ENCODE data around the gene CETN1.

CETN1 gene

GRCh38 chr18:600107-600506, 19.9 kb downstream of the CETN1 start:
- H4K91ac ChIP-seq (ENCODE audit: low read depth, low read length, poor library complexity), result no peak overlapping the region
- no peak overlapping the region for H2AK5ac ChIP-seq (ENCODE audit: low read depth, low read length)
- H4K8ac ChIP-seq (ENCODE audit: low read depth, low read length), result no peak overlapping the region
- no peak overlapping the region for H2AFZ ChIP-seq (ENCODE audit: low read length)
- H2BK120ac ChIP-seq (ENCODE audit: low read depth, low read length), result no peak overlapping the region
- H3K18ac ChIP-seq (ENCODE audit: low read length), result no peak overlapping the region
- WGBS, 2 donors (ENCODE audit: extremely low coverage in 2 of 2, insufficient read length in 2 of 2, insufficient replicate concordance in 1 of 2), result no CpG with 5 or more reads among the region's 3 CpGs
- H3K4me1 ChIP-seq (ENCODE audit: control insufficient read depth in 2 of 2, insufficient read depth in 1 of 2, low read depth in 1 of 2, low read length in 2 of 2), result no peaks in the 10 kb centered on the region
- H3K9ac ChIP-seq (ENCODE audit: low read depth, low read length, poor library complexity), result no peak overlapping the region
- no peak overlapping the region for H2BK12ac ChIP-seq (ENCODE audit: low read length)
- H3K27me3 ChIP-seq (ENCODE audit: control insufficient read depth in 3 of 3, insufficient read depth in 3 of 3, low read depth in 1 of 3, low read length in 3 of 3), result peaks cover 0 to 16% (median 0%) of the 10 kb centered on the region in 3 experiments
- H3K9me3 ChIP-seq (replicated peaks in 1 of 2; ENCODE audit: control insufficient read depth in 2 of 2, insufficient read depth in 1 of 2, low read depth in 1 of 2, low read length in 2 of 2), result no peaks in the 10 kb centered on the region
- no peak overlapping the region for H3K14ac ChIP-seq (ENCODE audit: low read length)
- H3K4me3 ChIP-seq (ENCODE audit: low read length in 2 of 2), result no peak overlapping the region
- no peak overlapping the region for H3K4me2 ChIP-seq (ENCODE audit: insufficient read depth, low read length, poor library complexity, severe bottlenecking)
- H3K79me1 ChIP-seq (ENCODE audit: low read depth, low read length), result no peaks in the 10 kb centered on the region
- no peak overlapping the region for H2BK15ac ChIP-seq (ENCODE audit: low read length)
- no peaks in the 10 kb centered on the region for H3K36me3 ChIP-seq (replicated peaks in 1 of 2; ENCODE audit: control insufficient read depth in 2 of 2, insufficient read depth in 2 of 2, low read length in 2 of 2)
- no peak overlapping the region for H3K27ac ChIP-seq (replicated peaks; ENCODE audit: low read length)
- H3K23ac ChIP-seq (ENCODE audit: low read depth, low read length, poor library complexity), result no peak overlapping the region
- H2BK5ac ChIP-seq (ENCODE audit: low read length), result no peak overlapping the region
- H3K4ac ChIP-seq (ENCODE audit: low read length), result no peak overlapping the region
- DNase-seq (ENCODE audit: low spot score), result no peak

DNA sequence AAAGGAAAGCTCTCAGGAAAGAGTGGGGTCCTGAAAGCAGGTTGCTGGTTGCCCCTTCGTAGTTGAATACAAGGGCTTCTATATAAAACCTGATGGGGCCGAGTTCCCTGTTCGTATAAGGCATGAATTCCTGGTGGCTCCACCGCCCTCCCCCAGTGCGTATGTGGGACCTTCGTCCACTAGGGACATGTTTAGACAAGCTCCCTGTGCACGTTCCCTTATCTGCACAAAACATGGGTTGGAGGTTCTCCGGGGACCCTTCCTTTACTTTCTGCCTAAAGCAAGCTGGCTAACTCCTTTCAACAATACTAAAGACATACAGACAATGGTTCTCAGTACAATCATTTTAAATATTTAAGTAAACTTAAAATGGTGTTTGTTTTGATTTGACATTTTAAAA, 24.6 kb downstream of the CETN1 start:
- Histone ChIP-seq H3K9ac (ENCODE audit: low read depth, low read length, poor library complexity) (no peak overlapping the region), H4K91ac (ENCODE audit: low read depth, low read length, poor library complexity) (no peak overlapping the region), H2AFZ (ENCODE audit: low read length) (peak overlapping the region; percentile 1), H2BK12ac (ENCODE audit: low read length) (no peak overlapping the region), H3K23ac (ENCODE audit: low read depth, low read length, poor library complexity) (no peak overlapping the region), H3K14ac (ENCODE audit: low read length) (no peak overlapping the region), H3K4me2 (ENCODE audit: insufficient read depth, low read length, poor library complexity, severe bottlenecking) (no peak overlapping the region), H2BK15ac (ENCODE audit: low read length) (no peak overlapping the region), H2BK120ac (ENCODE audit: low read depth, low read length) (no peak overlapping the region), H3K4ac (ENCODE audit: low read length) (no peak overlapping the region), H3K36me3 (replicated peaks in 1 of 2; ENCODE audit: control insufficient read depth in 2 of 2, insufficient read depth in 2 of 2, low read length in 2 of 2) (no peaks in the 10 kb centered on the region), H3K27ac (replicated peaks; ENCODE audit: low read length) (no peak overlapping the region), H3K79me1 (ENCODE audit: low read depth, low read length) (no peaks in the 10 kb centered on the region), H3K18ac (ENCODE audit: low read length) (no peak overlapping the region), H3K4me3 (ENCODE audit: low read length in 2 of 2) (no peak overlapping the region), H2BK5ac (ENCODE audit: low read length) (no peak overlapping the region), H3K27me3 (ENCODE audit: control insufficient read depth in 3 of 3, insufficient read depth in 3 of 3, low read depth in 1 of 3, low read length in 3 of 3) (no peaks in the 10 kb centered on the region), H3K9me3 (replicated peaks in 1 of 2; ENCODE audit: control insufficient read depth in 2 of 2, insufficient read depth in 1 of 2, low read depth in 1 of 2, low read length in 2 of 2) (no peaks in the 10 kb centered on the region), H4K8ac (ENCODE audit: low read depth, low read length) (no peak overlapping the region), H3K4me1 (ENCODE audit: control insufficient read depth in 2 of 2, insufficient read depth in 1 of 2, low read depth in 1 of 2, low read length in 2 of 2) (no peaks in the 10 kb centered on the region), H2AK5ac (ENCODE audit: low read depth, low read length) (no peak overlapping the region)
- DNase-seq (ENCODE audit: low spot score), result no peak
- WGBS, 2 donors (ENCODE audit: extremely low coverage in 2 of 2, insufficient read length in 2 of 2, insufficient replicate concordance in 1 of 2), result no CpG with 5 or more reads among the region's 8 CpGs

GRCh38 chr18:607930-608329, 27.8 kb downstream of the CETN1 start:
- Histone ChIP-seq H4K91ac (ENCODE audit: low read depth, low read length, poor library complexity) (no peak overlapping the region), H3K27me3 (ENCODE audit: control insufficient read depth in 3 of 3, insufficient read depth in 3 of 3, low read depth in 1 of 3, low read length in 3 of 3) (no peaks in the 10 kb centered on the region), H3K9ac (ENCODE audit: low read depth, low read length, poor library complexity) (no peak overlapping the region), H3K9me3 (replicated peaks in 1 of 2; ENCODE audit: control insufficient read depth in 2 of 2, insufficient read depth in 1 of 2, low read depth in 1 of 2, low read length in 2 of 2) (no peaks in the 10 kb centered on the region), H3K4ac (ENCODE audit: low read length) (no peak overlapping the region), H2BK15ac (ENCODE audit: low read length) (no peak overlapping the region), H3K27ac (replicated peaks; ENCODE audit: low read length) (no peak overlapping the region), H3K18ac (ENCODE audit: low read length) (no peak overlapping the region), H3K79me1 (ENCODE audit: low read depth, low read length) (no peaks in the 10 kb centered on the region), H4K8ac (ENCODE audit: low read depth, low read length) (no peak overlapping the region), H3K14ac (ENCODE audit: low read length) (no peak overlapping the region), H3K36me3 (replicated peaks in 1 of 2; ENCODE audit: control insufficient read depth in 2 of 2, insufficient read depth in 2 of 2, low read length in 2 of 2) (no peaks in the 10 kb centered on the region), H3K23ac (ENCODE audit: low read depth, low read length, poor library complexity) (no peak overlapping the region), H3K4me1 (ENCODE audit: control insufficient read depth in 2 of 2, insufficient read depth in 1 of 2, low read depth in 1 of 2, low read length in 2 of 2) (no peaks in the 10 kb centered on the region), H2BK12ac (ENCODE audit: low read length) (no peak overlapping the region), H3K4me3 (ENCODE audit: low read length in 2 of 2) (no peak overlapping the region), H2AFZ (ENCODE audit: low read length) (no peak overlapping the region), H3K4me2 (ENCODE audit: insufficient read depth, low read length, poor library complexity, severe bottlenecking) (no peak overlapping the region), H2BK5ac (ENCODE audit: low read length) (no peak overlapping the region), H2BK120ac (ENCODE audit: low read depth, low read length) (no peak overlapping the region), H2AK5ac (ENCODE audit: low read depth, low read length) (no peak overlapping the region)
- no peak for DNase-seq (ENCODE audit: low spot score)
- WGBS, 2 donors (ENCODE audit: extremely low coverage in 2 of 2, insufficient read length in 2 of 2, insufficient replicate concordance in 1 of 2), result no CpG with 5 or more reads among the region's 7 CpGs

DNA sequence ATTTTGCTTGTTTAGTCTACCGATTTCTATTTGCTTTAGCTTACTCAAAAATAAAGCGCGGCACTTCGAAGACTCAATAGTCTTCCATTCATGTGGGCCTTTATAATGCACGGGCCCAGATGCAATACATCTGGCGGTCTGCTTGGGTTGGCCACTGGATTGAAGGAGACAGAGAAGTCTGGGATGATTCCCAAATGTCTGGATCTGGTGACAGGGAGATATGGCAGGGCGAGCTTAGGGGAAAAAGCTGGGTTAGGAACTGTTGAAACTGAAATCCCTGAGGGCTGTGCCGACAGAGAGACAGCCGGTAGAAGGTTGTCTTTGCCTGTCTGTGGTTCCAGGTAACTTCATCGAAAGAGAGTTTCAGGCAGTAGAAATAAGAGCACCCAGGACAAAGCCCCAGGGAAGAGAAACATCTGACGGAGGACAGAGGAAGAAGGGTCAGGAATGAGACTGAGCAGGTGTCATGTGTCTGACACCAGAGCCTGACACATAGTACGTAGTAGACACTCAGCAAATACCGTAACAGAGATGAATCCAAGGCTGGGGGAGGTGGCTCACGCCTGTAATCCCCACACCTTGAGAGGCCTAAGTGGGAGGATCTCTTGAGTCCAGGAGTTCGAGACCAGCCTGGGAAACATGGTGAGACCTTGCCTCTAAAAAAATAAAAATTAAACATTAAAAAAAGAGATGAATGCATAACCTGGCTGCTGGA, 30.2 kb downstream of the CETN1 start:
- no peak overlapping the region for H3K4ac ChIP-seq (ENCODE audit: low read length)
- H3K27ac ChIP-seq (replicated peaks; ENCODE audit: low read length), result no peak overlapping the region
- H2AFZ ChIP-seq (ENCODE audit: low read length), result no peak overlapping the region
- DNase-seq (ENCODE audit: low spot score), result no peak
- H3K9me3 ChIP-seq (replicated peaks in 1 of 2; ENCODE audit: control insufficient read depth in 2 of 2, insufficient read depth in 1 of 2, low read depth in 1 of 2, low read length in 2 of 2), result no peaks in the 10 kb centered on the region
- H3K9ac ChIP-seq (ENCODE audit: low read depth, low read length, poor library complexity), result no peak overlapping the region
- H3K4me1 ChIP-seq (ENCODE audit: control insufficient read depth in 2 of 2, insufficient read depth in 1 of 2, low read depth in 1 of 2, low read length in 2 of 2), result no peaks in the 10 kb centered on the region
- H2BK5ac ChIP-seq (ENCODE audit: low read length), result no peak overlapping the region
- H2BK15ac ChIP-seq (ENCODE audit: low read length), result no peak overlapping the region
- H3K14ac ChIP-seq (ENCODE audit: low read length), result no peak overlapping the region
- no CpG with 5 or more reads among the region's 15 CpGs for WGBS, 2 donors (ENCODE audit: extremely low coverage in 2 of 2, insufficient read length in 2 of 2, insufficient replicate concordance in 1 of 2)
- H3K18ac ChIP-seq (ENCODE audit: low read length), result no peak overlapping the region
- no peak overlapping the region for H3K4me2 ChIP-seq (ENCODE audit: insufficient read depth, low read length, poor library complexity, severe bottlenecking)
- no peak overlapping the region for H2BK12ac ChIP-seq (ENCODE audit: low read length)
- H3K27me3 ChIP-seq (ENCODE audit: control insufficient read depth in 3 of 3, insufficient read depth in 3 of 3, low read depth in 1 of 3, low read length in 3 of 3), result peaks cover 0 to 4% (median 0%) of the 10 kb centered on the region in 3 experiments
- H3K4me3 ChIP-seq (ENCODE audit: low read length in 2 of 2), result no peak overlapping the region
- no peak overlapping the region for H2AK5ac ChIP-seq (ENCODE audit: low read depth, low read length)
- H3K36me3 ChIP-seq (replicated peaks in 1 of 2; ENCODE audit: control insufficient read depth in 2 of 2, insufficient read depth in 2 of 2, low read length in 2 of 2), result no peaks in the 10 kb centered on the region
- H3K23ac ChIP-seq (ENCODE audit: low read depth, low read length, poor library complexity), result no peak overlapping the region
- no peak overlapping the region for H4K91ac ChIP-seq (ENCODE audit: low read depth, low read length, poor library complexity)
- no peak overlapping the region for H2BK120ac ChIP-seq (ENCODE audit: low read depth, low read length)
- H4K8ac ChIP-seq (ENCODE audit: low read depth, low read length), result no peak overlapping the region
- H3K79me1 ChIP-seq (ENCODE audit: low read depth, low read length), result no peaks in the 10 kb centered on the region
